ENCODE measurements around the gene SKA2.

GRCh38 chr17:59110973-59111372 lies 44.0 kb downstream of the SKA2 start:
- TF ChIP-seq POLR2A (IDR thresholded peaks at IDR 0.05) (no peak), EP300 (IDR thresholded peaks at IDR 0.05) (no peak), CTCF (IDR thresholded peaks at IDR 0.05) (no peak)

Data from tibial nerve (tissue), 4 donors.